HG02981 (cell line): ENCODE measurements around the gene ADGRL3.

Experiments used
- ATAC-seq: cut with Tn5 transposase; IDR thresholded peaks from one replicate; pipeline ENCODE4 v1.9.1; 2021; ENCODE audit warnings: mild to moderate bottlenecking, moderate library complexity; ENCODE audit not compliant: unreplicated experiment

Gene ADGRL3

GRCh38 chr4:61200187-61200915 is at the start of gene ADGRL3:
Gene ADGRL3, plus strand, starts transcription at chr4:61200326.
- ATAC-seq, result no peak

GRCh38 chr4:61152433-61152832 is 47.7 kb upstream of the ADGRL3 start:
- no peak for ATAC-seq

- ATAC-seq, result no peak
Measured at GRCh38 chr4:61160478-61160877, 39.6 kb upstream of the ADGRL3 start.

GRCh38 chr4:61162116-61162515 is 38.0 kb upstream of the ADGRL3 start:
- ATAC-seq, result no peak

GRCh38 chr4:61173799-61174198 is 26.3 kb upstream of the ADGRL3 start:
- ATAC-seq, result no peak

GRCh38 chr4:61175495-61175894 is 24.6 kb upstream of the ADGRL3 start:
- no peak for ATAC-seq

- no peak for ATAC-seq
Measured at GRCh38 chr4:61177367-61177766, 22.8 kb upstream of the ADGRL3 start.

GRCh38 chr4:61180405-61180804 is 19.7 kb upstream of the ADGRL3 start:
- no peak for ATAC-seq

- no peak for ATAC-seq
Measured at GRCh38 chr4:61182915-61183314, 17.2 kb upstream of the ADGRL3 start.

- ATAC-seq, result no peak
Measured at GRCh38 chr4:61185288-61185687, 14.8 kb upstream of the ADGRL3 start.

- no peak for ATAC-seq
Measured at GRCh38 chr4:61192392-61192791, 7.7 kb upstream of the ADGRL3 start.

GRCh38 chr4:61193863-61194262 is 6.3 kb upstream of the ADGRL3 start:
- ATAC-seq, result no peak

GRCh38 chr4:61194571-61194970 is 5.6 kb upstream of the ADGRL3 start:
- no peak for ATAC-seq

GRCh38 chr4:61195101-61195500 is 5.0 kb upstream of the ADGRL3 start:
- no peak for ATAC-seq

- no peak for ATAC-seq
Measured at GRCh38 chr4:61198686-61199085, 1.4 kb upstream of the ADGRL3 start.

GRCh38 chr4:61199873-61200186 is 296 bp upstream of the ADGRL3 start:
- no peak for ATAC-seq

- ATAC-seq, result no peak
Measured at GRCh38 chr4:61200916-61201526, 895 bp downstream of the ADGRL3 start.

GRCh38 chr4:61201561-61201960 is 1.4 kb downstream of the ADGRL3 start:
- no peak for ATAC-seq

- no peak for ATAC-seq
Measured at GRCh38 chr4:61201961-61202637, 2.0 kb downstream of the ADGRL3 start.

GRCh38 chr4:61202638-61203435 is 2.7 kb downstream of the ADGRL3 start:
- no peak for ATAC-seq

- no peak for ATAC-seq
Measured at GRCh38 chr4:61203436-61203790, 3.3 kb downstream of the ADGRL3 start.
